WERI-Rb-1 (cell line): Measurements from ENCODE around the gene FMN2.

Experiments used
- DNase-seq: peaks from one replicate; pipeline ENCODE4 v3.0.0-alpha.2; 2020
- H3K27ac ChIP-seq: fragments of 250-450 bp; sonication (Bioruptor Pico); 2 replicates; pipeline ENCODE4 v1.5.1; 2020; ENCODE audit warnings: mild to moderate bottlenecking, moderate library complexity
- H3K27me3 ChIP-seq: fragments of 250-450 bp; sonication (Bioruptor Pico); 2 replicates; pipeline ENCODE4 v1.5.1; 2021; ENCODE audit warnings: mild to moderate bottlenecking, low read depth, moderate library complexity; ENCODE audit not compliant: insufficient read depth, severe bottlenecking
- H3K36me3 ChIP-seq: fragments of 250-450 bp; sonication (Bioruptor Pico); 2 replicates; pipeline ENCODE4 v1.5.1; 2020; ENCODE audit warnings: mild to moderate bottlenecking, moderate library complexity
- H3K4me3 ChIP-seq: 2 replicates; pipeline ENCODE4 v1.5.1; 2011; ENCODE audit warnings: low read depth, mild to moderate bottlenecking, control low read depth, low read length
- H3K9me3 ChIP-seq: fragments of 250-450 bp; sonication (Bioruptor Pico); 2 replicates; pipeline ENCODE4 v1.5.1; 2021; ENCODE audit warnings: mild to moderate bottlenecking, moderate library complexity; ENCODE audit not compliant: severe bottlenecking
- TF ChIP-seq, protein P1 (sequence below): IDR thresholded peaks from 2 replicates; pipeline ENCODE4 v1.5.1; 2011; ENCODE audit warnings: low read depth, mild to moderate bottlenecking, control low read depth, inconsistent platforms, low read length

The FMN2 gene

DNA sequence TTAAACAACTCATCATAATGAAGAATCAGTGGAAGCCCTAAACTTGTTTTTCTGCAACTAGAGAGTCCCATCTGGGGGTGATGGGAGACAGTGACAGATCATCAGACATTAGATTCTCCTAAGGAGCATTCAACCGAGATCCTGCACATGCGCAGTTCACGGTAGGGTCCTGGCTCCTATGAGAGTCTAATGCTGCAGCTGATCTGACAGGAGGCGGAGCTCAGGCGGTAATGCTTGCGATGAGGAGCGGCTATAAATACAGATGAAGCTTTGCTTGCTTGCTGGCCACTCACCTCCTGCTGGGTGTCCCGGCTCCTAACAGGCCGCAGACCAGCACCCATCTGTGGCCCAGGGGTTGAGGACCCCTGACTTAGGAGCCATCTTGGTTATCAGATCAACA, 247.2 kb downstream of the FMN2 start:
- H3K9me3 ChIP-seq: no peaks in the 10 kb centered on the region
- TF ChIP-seq, protein P1, sequence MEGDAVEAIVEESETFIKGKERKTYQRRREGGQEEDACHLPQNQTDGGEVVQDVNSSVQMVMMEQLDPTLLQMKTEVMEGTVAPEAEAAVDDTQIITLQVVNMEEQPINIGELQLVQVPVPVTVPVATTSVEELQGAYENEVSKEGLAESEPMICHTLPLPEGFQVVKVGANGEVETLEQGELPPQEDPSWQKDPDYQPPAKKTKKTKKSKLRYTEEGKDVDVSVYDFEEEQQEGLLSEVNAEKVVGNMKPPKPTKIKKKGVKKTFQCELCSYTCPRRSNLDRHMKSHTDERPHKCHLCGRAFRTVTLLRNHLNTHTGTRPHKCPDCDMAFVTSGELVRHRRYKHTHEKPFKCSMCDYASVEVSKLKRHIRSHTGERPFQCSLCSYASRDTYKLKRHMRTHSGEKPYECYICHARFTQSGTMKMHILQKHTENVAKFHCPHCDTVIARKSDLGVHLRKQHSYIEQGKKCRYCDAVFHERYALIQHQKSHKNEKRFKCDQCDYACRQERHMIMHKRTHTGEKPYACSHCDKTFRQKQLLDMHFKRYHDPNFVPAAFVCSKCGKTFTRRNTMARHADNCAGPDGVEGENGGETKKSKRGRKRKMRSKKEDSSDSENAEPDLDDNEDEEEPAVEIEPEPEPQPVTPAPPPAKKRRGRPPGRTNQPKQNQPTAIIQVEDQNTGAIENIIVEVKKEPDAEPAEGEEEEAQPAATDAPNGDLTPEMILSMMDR: no peak
- no peak overlapping the region for H3K27ac ChIP-seq
- DNase-seq: no peak
- H3K4me3 ChIP-seq: no peak overlapping the region
- H3K36me3 ChIP-seq: peaks cover 77% of the 10 kb centered on the region
- H3K27me3 ChIP-seq: no peaks in the 10 kb centered on the region

DNA sequence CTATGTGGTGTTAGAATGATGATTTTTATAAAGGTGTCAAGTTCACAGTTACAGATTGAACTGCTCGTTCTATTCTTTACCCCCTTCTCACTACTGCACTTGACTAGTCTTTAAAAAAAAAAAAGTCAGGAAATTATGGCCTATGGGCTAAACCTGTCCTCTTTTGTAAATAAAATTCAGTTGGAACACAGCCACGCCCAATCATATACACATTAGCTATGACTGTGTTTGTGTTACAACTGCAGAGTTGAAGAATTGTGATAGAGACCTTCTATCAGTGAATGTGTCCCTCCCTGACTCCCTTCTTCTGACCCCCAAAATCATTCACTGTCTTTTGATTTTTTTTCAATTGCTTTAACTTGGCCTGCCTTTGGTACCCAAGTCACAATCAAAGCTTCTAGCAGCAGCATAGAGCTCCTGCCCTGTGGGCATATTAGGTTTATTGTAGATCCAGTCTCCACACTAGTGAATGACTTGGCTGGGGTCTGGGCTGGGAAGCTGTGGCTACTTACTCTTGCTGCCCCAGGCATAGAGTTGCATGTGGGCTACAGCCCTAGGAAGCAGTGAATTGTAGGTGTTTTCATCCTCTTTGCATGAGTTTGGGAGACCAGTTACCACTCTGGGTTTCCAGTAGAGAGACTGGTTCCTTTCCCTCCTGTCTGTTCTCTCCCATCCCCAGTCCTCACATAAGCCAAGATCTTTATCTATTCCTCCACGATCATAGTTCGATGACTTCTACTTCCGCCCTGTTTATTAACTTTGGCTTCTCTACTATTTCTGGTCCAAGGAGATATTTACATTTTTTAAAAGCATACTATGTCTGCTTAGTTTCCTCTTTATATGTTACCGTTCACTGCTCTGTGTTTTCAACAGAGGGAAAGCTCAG, 249.9 kb downstream of the FMN2 start:
- no peak for DNase-seq
- no peak overlapping the region for H3K4me3 ChIP-seq
- H3K27me3 ChIP-seq: no peaks in the 10 kb centered on the region
- no peaks in the 10 kb centered on the region for H3K9me3 ChIP-seq
- TF ChIP-seq, protein P1: no peak
- H3K27ac ChIP-seq: no peak overlapping the region
- peaks cover 69% of the 10 kb centered on the region for H3K36me3 ChIP-seq

DNA sequence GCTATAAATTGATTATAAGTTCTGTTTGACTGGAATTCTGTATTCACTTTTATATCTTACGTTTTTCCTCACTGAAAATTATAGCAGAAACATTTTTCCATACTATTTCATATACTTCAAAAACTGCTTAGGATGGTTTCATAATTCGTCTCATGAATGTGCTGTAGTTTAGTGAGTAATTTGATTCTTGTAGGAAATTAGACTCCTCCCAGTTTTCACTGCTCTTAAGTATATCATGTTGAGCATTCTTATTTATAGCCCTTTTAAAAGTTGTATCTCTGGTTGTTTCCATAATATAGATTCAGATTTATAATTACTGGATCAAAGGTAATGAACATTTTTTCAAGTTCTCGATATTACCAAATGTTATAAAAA, 250.6 kb downstream of the FMN2 start:
- DNase-seq: no peak
- H3K9me3 ChIP-seq: no peaks in the 10 kb centered on the region
- H3K27me3 ChIP-seq: no peaks in the 10 kb centered on the region
- H3K27ac ChIP-seq: no peak overlapping the region
- TF ChIP-seq, protein P1: no peak
- H3K36me3 ChIP-seq: peaks cover 71% of the 10 kb centered on the region
- H3K4me3 ChIP-seq: no peak overlapping the region

DNA sequence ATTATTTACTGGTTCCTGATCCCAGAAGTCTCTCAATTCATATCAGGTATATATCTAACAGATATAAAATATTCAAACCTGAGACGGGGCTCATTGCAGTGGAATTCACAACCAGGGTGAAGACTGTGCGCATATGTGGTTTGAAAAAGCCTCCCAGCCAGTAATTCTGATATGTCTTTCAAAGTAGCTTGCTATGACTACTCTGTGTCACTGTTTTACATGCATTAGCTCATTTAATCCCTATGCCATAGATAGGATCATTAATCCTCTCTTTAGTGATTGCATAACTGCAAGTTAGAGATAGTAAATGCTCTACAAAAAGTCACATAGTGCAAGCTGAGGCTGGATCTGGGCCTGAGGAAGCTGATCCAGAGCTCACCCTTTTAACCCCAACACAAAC, 251.4 kb downstream of the FMN2 start:
- Histone ChIP-seq H3K27me3 (no peaks in the 10 kb centered on the region), H3K27ac (no peak overlapping the region), H3K4me3 (no peak overlapping the region), H3K9me3 (no peaks in the 10 kb centered on the region), H3K36me3 (peaks cover 70% of the 10 kb centered on the region)
- TF ChIP-seq, protein P1: no peak
- DNase-seq: no peak

- no peak for DNase-seq
- Histone ChIP-seq H3K9me3 (no peaks in the 10 kb centered on the region), H3K27me3 (no peaks in the 10 kb centered on the region), H3K27ac (no peak overlapping the region), H3K36me3 (peaks cover 65% of the 10 kb centered on the region), H3K4me3 (no peak overlapping the region)
- TF ChIP-seq, protein P1: no peak
These were observed 252.3 kb downstream of the FMN2 start for GRCh38 chr1:240343966-240344365.

DNA sequence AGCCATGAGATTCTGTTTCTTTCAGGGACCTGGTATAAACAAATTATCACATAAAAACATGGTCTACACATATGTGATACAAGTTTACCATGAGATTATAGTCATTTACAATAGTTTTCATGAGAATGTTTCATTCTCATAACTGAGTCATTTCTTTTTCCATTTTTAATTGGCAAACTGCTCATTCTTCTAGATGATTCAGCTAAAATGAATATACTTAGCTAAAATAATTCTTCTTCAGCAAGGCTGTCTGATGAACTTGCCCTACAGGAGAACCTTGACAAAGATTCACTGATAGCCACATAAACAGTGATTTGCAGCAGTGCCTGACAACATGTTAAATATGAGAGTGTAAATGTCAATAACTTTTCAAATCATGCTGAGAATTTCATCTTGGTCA, 253.2 kb downstream of the FMN2 start:
- TF ChIP-seq, protein P1: no peak
- peaks cover 59% of the 10 kb centered on the region for H3K36me3 ChIP-seq
- no peaks in the 10 kb centered on the region for H3K27me3 ChIP-seq
- no peaks in the 10 kb centered on the region for H3K9me3 ChIP-seq
- no peak overlapping the region for H3K27ac ChIP-seq
- DNase-seq: no peak
- H3K4me3 ChIP-seq: no peak overlapping the region
